GM12878 (cell line): ENCODE measurements around the gene KREMEN2. TPM values are rescaled to one million over a fixed set of nuclear protein-coding genes. Genes with fewer than 3 reads are reported as not detected.

Experiments
- BACH1 ChIP-seq: fragments of 450-650 bp; IDR thresholded peaks from 2 replicates; pipeline ENCODE4 v1.6.1; 2017; ENCODE audit warnings: mild to moderate bottlenecking, borderline replicate concordance
- BHLHE40 ChIP-seq, 2 experiments: fragments of 450-650 bp in 1 of 2; IDR thresholded peaks; 2 replicates each; pipeline ENCODE4 v1.6.1; 2011 to 2017; ENCODE audit warnings: low read depth in 2 of 2, borderline replicate concordance in 1 of 2, improper control_type of control experiment in 1 of 2, low read length in 1 of 2, mild to moderate bottlenecking in 1 of 2
- CHD2 ChIP-seq: IDR thresholded peaks from 2 replicates; pipeline ENCODE4 v1.6.1; 2011; ENCODE audit warnings: low read depth, low read length, improper control_type of control experiment, borderline replicate concordance
- FOXK2 ChIP-seq: fragments of 450-650 bp; IDR thresholded peaks from 2 replicates; pipeline ENCODE4 v1.6.1; 2017; ENCODE audit warnings: mild to moderate bottlenecking, moderate library complexity
- GATAD2B ChIP-seq: fragments of 450-650 bp; conservative IDR thresholded peaks from 2 replicates; pipeline ENCODE4 v1.6.1; 2017; ENCODE audit warnings: low read depth, mild to moderate bottlenecking, moderate library complexity
- HDAC2 ChIP-seq: fragments of 200-600 bp; sonication (generic); IDR thresholded peaks from 2 replicates; pipeline ENCODE4 v1.6.1; 2017
- IKZF2 ChIP-seq, 2 experiments: fragments of 450-650 bp; IDR thresholded peaks; 2 replicates each; pipeline ENCODE4 v1.6.1; 2017; ENCODE audit warnings: mild to moderate bottlenecking in 2 of 2, moderate library complexity in 2 of 2
- JUNB ChIP-seq: IDR thresholded peaks from 2 replicates; pipeline ENCODE4 v1.6.1; 2016; ENCODE audit warnings: antibody characterized with exemption, mild to moderate bottlenecking
- MAX ChIP-seq: IDR thresholded peaks from 2 replicates; pipeline ENCODE4 v1.6.1; 2012; ENCODE audit warnings: low read depth, low read length, improper control_type of control experiment
- POLR2AphosphoS2 ChIP-seq: IDR thresholded peaks from 2 replicates; pipeline ENCODE4 v1.6.1; 2011; ENCODE audit warnings: low read depth, mild to moderate bottlenecking, low read length, improper control_type of control experiment, moderate library complexity
- SMC3 ChIP-seq: IDR thresholded peaks from 2 replicates; pipeline ENCODE4 v1.6.1; 2011; ENCODE audit warnings: low read length, improper control_type of control experiment, borderline replicate concordance
- SUPT20H ChIP-seq: IDR thresholded peaks from 2 replicates; pipeline ENCODE4 v1.6.1; 2011; ENCODE audit warnings: low read depth, mild to moderate bottlenecking, low read length, moderate library complexity, borderline replicate concordance; ENCODE audit not compliant: control insufficient read depth
- TCF3 ChIP-seq: IDR thresholded peaks from 2 replicates; pipeline ENCODE4 v1.6.1; 2012; ENCODE audit warnings: low read depth, mild to moderate bottlenecking, low read length, borderline replicate concordance; ENCODE audit not compliant: insufficient read depth
- YBX1 ChIP-seq: fragments of 450-650 bp; IDR thresholded peaks from 2 replicates; pipeline ENCODE4 v1.6.1; 2016; ENCODE audit warnings: antibody characterized with exemption
- ZBTB40 ChIP-seq: fragments of 450-650 bp; IDR thresholded peaks from 2 replicates; pipeline ENCODE4 v1.6.1; 2016; ENCODE audit warnings: mild to moderate bottlenecking, moderate library complexity, borderline replicate concordance
- ZNF207 ChIP-seq: fragments of 450-650 bp; IDR thresholded peaks from 2 replicates; pipeline ENCODE4 v1.6.1; 2014; ENCODE audit warnings: antibody characterized with exemption, mild to moderate bottlenecking, borderline replicate concordance
- polyA plus RNA-seq, 11 experiments: library from polyadenylated mRNA; depleted of rRNA in 4 of 11; unstranded in 6 of 11; stranded (reverse) in 5 of 11; fragments of >200 nt; fragmentation: Nextera tagmentation in 4 of 11; fragmentation: Illumina TruSeq in 1 of 11; extraction: Ambion mirVana in 4 of 11; extraction: Trizol in 1 of 11; gene quantifications; 1 replicate in 1 of 11; 2 replicates in 10 of 11; pipeline versions ENCODE4 v1.2.1 to v1.2.3, GENCODE V29; 2011 to 2016; ENCODE audit warnings: inconsistent platforms in 2 of 11, missing spikeins in 2 of 11, low read depth in 1 of 11
- total RNA-seq, 4 experiments: library from RNA; depleted of rRNA in 3 of 4; stranded (reverse); fragments of >200 nt in 3 of 4; fragmentation: Illumina TruSeq in 1 of 4; extraction: Trizol in 1 of 4; gene quantifications; 2 replicates each; pipeline versions ENCODE4 v1.2.1 to v1.2.3, GENCODE V29; 2013 to 2021
- TF ChIP-seq, protein P1 (sequence below): fragments of 450-650 bp; IDR thresholded peaks from 2 replicates; pipeline ENCODE4 v1.6.1; 2017; ENCODE audit warnings: antibody characterized with exemption, mild to moderate bottlenecking, moderate library complexity
- TF ChIP-seq, protein P2 (sequence below): fragments of 450-650 bp; IDR thresholded peaks from 2 replicates; pipeline ENCODE4 v1.6.1; 2018; ENCODE audit warnings: mild to moderate bottlenecking, low read depth, moderate library complexity; ENCODE audit not compliant: partially characterized antibody

Gene KREMEN2
- total and polyA plus RNA-seq, 10 of the 15 experiments (the other 5 are each of a cell fraction or from before 2014, with no cell fraction given) = 0.06 to 3.7 (median 0.83) TPM; not detected in 2

DNA sequence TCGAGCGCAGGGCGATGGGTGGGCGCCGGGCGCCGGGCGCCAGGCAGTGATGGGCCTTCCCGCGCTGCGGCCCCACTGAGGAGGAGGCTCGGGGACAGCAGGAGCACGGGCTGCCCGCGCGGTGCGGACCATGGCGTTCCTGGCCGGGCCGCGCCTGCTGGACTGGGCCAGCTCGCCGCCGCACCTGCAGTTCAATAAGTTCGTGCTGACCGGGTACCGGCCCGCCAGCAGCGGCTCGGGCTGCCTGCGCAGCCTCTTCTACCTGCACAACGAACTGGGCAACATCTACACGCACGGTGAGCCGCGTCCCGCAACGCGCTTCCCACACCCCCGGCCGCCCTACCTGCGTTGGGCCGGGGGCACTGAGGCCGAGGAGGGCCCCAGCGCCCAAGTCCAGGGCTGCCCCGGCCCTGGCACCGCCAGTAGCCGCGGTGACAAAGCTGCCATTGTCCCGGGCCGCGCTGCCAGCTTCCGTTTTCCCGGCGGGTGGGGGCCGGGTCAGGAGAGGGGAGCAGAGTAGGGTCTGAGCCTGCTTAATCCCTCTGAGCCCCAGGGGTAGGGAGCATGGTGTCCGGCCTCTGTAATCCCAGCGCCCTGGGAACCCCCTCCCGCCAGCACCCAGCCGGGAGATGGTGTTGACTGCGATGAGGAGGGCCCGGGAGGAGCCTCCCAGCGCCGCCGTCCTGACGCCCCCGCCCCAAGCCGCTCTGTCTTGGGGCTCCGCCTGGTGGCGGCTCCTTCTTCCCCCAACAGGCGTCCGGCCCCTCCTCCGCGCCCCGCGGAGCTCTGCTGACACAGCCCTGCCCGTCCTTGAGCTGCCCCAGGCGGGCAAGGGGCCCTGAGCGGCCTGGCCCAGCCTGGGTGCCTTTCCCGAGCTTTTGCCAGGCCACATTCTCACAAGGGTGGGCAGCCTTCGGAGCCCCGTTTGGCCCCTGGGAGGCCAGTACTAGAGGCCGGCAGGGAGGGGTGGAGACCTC lies 5.8 kb downstream of the KREMEN2 start (continued):
- TF ChIP-seq, protein P1, sequence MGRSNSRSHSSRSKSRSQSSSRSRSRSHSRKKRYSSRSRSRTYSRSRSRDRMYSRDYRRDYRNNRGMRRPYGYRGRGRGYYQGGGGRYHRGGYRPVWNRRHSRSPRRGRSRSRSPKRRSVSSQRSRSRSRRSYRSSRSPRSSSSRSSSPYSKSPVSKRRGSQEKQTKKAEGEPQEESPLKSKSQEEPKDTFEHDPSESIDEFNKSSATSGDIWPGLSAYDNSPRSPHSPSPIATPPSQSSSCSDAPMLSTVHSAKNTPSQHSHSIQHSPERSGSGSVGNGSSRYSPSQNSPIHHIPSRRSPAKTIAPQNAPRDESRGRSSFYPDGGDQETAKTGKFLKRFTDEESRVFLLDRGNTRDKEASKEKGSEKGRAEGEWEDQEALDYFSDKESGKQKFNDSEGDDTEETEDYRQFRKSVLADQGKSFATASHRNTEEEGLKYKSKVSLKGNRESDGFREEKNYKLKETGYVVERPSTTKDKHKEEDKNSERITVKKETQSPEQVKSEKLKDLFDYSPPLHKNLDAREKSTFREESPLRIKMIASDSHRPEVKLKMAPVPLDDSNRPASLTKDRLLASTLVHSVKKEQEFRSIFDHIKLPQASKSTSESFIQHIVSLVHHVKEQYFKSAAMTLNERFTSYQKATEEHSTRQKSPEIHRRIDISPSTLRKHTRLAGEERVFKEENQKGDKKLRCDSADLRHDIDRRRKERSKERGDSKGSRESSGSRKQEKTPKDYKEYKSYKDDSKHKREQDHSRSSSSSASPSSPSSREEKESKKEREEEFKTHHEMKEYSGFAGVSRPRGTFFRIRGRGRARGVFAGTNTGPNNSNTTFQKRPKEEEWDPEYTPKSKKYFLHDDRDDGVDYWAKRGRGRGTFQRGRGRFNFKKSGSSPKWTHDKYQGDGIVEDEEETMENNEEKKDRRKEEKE = no peak
- 0 out of 2 replicates have a peak, but pooled peaks have one; percentile 49 for TF ChIP-seq CHD2
- no peak for TF ChIP-seq FOXK2
- no peak for TF ChIP-seq JUNB
- peak in 1 of 2 experiments; percentile 27; a peak in 1 of 4 replicates for TF ChIP-seq BHLHE40 (IDR thresholded peaks at IDR 0.05; ENCODE audit: borderline replicate concordance in 1 of 2, low read depth in 2 of 2, low read length in 1 of 2)
- no peak for TF ChIP-seq POLR2AphosphoS2
- peak; percentile 26; the same call in 1 of the 2 replicates for TF ChIP-seq BACH1
- no peak for TF ChIP-seq ZNF207
- TF ChIP-seq YBX1 = no peak
- TF ChIP-seq TCF3 = 0 out of 2 replicates have a peak, but pooled peaks have one; percentile 14
- TF ChIP-seq, protein P2, sequence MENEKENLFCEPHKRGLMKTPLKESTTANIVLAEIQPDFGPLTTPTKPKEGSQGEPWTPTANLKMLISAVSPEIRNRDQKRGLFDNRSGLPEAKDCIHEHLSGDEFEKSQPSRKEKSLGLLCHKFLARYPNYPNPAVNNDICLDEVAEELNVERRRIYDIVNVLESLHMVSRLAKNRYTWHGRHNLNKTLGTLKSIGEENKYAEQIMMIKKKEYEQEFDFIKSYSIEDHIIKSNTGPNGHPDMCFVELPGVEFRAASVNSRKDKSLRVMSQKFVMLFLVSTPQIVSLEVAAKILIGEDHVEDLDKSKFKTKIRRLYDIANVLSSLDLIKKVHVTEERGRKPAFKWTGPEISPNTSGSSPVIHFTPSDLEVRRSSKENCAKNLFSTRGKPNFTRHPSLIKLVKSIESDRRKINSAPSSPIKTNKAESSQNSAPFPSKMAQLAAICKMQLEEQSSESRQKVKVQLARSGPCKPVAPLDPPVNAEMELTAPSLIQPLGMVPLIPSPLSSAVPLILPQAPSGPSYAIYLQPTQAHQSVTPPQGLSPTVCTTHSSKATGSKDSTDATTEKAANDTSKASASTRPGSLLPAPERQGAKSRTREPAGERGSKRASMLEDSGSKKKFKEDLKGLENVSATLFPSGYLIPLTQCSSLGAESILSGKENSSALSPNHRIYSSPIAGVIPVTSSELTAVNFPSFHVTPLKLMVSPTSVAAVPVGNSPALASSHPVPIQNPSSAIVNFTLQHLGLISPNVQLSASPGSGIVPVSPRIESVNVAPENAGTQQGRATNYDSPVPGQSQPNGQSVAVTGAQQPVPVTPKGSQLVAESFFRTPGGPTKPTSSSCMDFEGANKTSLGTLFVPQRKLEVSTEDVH = no peak
- no peak for TF ChIP-seq SUPT20H
- TF ChIP-seq GATAD2B = peak; percentile 17
- no peak for TF ChIP-seq ZBTB40
- TF ChIP-seq IKZF2 (IDR thresholded peaks at IDR 0.05) = 0 out of 4 replicates have a peak, but pooled peaks have one; percentile 31 to 47
- TF ChIP-seq SMC3 = peak; percentile 22; the same call in 1 of the 2 replicates
- TF ChIP-seq HDAC2 = no peak
- TF ChIP-seq MAX = 0 out of 2 replicates have a peak, but pooled peaks have one; percentile 6
